HG03354 (cell line): Measurements from ENCODE around the gene TTC16.

Experiments used
- ATAC-seq: cut with Tn5 transposase; IDR thresholded peaks from one replicate; pipeline ENCODE4 v1.9.1; 2021; ENCODE audit warnings: mild to moderate bottlenecking; ENCODE audit not compliant: unreplicated experiment, poor library complexity, severe bottlenecking

The TTC16 gene

GRCh38 chr9:127715470-127716337 is at the start of gene TTC16, which contains the start of gene PTRH1:
TSS of gene TTC16 (plus strand) at chr9:127716079. CDS start at chr9:127716146, 67 bp downstream.
TSS of gene PTRH1 (minus strand) at chr9:127715663. CDS start at chr9:127715639, 24 bp downstream.
- ATAC-seq, result peak; percentile 94

DNA sequence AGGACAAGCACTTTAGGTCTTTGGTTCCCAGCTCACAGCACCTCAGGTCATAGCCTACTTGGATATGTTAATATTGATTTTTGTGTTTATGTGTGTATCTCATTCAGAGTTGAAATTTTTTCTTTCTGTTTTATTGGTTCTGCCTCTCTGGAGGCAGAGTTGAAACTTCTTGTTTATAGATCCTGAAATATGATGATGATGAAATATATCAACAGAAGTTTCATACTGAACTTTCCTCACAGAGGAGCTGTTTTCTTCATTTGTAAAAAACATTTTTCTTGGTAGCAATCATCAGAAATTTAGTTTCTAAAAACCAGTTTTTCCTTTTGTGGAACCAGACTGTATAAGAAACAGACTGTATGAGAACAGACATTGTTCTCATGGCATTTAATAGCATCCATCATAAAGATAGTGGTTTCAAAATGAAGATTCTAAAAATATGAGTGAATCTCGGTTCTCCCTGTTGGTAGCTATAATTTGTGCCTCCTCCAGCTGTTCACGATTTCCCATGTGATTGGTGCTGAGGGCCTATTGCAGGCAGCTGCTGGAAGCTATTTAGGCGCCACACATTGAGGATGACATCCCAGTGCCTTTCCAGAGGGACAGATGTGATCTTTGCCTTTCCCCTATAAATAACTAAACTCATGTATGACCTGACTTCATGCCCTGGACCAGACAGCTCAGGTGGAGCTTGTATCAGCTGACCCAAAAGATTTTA is 48.6 kb upstream of the TTC16 start:
- no peak for ATAC-seq

- ATAC-seq, result no peak
Observed at GRCh38 chr9:127667906-127668305, 48.0 kb upstream of the TTC16 start.

- no peak for ATAC-seq
Observed at GRCh38 chr9:127673234-127673633, 42.6 kb upstream of the TTC16 start.

DNA sequence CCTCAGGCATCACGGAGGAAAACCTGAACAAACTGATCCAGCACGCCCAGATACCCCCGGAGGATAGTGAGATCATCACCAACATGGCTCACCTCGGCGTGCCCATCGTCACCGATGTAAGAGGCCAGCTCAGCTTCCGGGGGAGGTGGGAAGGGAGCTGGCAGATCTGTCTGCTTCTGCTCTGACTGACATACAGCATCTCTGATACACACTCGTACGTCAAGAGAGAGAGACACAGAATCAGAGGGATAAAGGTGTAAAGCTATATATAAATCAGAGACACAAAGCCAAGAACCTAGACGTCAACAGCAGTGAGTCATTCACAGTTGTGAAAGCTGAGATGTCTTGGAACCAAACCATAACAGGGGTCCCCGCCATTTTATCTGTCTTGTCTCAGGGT is 39.2 kb upstream of the TTC16 start:
- no peak for ATAC-seq

GRCh38 chr9:127679506-127679905 is 36.4 kb upstream of the TTC16 start:
- no peak for ATAC-seq

- ATAC-seq, result no peak
Observed at GRCh38 chr9:127680226-127680625, 35.7 kb upstream of the TTC16 start.

DNA sequence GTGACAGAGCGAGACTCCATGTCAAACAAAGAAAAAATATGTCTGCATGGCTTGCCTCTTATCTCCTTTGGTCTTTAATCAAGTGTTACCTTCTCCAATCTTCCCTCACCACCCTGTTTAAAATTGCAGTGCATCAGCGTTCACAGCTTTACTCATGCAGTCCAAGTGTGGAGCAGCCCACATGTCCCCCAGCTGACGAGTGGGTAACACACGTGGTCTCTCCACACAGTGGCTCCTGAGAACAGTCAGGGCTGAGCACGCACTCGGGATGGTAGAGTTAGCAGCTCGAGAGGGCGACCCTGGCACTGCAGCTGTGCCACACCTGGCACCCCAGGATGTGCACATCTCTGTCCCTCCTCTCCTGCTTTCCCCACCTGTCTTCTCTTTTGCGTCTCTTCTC is 35.0 kb upstream of the TTC16 start:
- ATAC-seq, result no peak

DNA sequence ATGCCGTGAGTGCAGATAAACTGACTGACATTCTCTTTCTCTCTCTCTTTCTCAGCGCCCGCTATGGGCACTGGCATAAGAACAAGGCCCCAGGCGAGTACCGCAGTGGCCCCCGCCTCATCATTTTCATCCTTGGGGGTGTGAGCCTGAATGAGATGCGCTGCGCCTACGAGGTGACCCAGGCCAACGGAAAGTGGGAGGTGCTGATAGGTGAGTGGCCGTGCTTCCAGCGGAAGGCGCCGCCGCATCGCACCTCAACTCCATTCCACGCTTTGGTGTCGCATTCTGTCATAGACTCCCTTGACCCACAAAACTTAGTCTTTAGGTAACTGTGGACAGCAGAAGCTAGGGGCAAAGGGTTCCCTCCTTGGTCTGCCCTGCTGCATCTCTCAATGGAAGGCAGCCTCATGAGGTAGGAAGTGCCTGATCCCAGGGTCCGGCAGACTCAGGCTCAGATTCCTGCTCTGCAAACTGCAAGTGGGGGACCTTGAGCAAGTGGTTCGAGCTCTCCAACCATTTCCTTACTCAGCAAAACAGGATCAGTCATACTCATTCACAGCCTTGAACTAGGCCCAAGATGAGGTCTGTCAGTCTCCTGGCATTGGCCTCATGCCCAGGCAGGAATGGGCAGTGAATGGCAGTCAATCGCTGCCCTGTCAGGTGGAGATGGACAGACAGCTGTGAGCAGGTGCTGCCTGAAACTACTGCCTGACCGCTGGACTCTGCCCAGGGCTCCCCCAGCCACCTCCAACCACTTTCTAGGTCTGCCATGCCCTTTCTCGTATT is 33.3 kb upstream of the TTC16 start:
- no peak for ATAC-seq

- ATAC-seq, result no peak
Observed at GRCh38 chr9:127683723-127684122, 32.2 kb upstream of the TTC16 start.

- ATAC-seq, result no peak
Observed at GRCh38 chr9:127684576-127684975, 31.3 kb upstream of the TTC16 start.

DNA sequence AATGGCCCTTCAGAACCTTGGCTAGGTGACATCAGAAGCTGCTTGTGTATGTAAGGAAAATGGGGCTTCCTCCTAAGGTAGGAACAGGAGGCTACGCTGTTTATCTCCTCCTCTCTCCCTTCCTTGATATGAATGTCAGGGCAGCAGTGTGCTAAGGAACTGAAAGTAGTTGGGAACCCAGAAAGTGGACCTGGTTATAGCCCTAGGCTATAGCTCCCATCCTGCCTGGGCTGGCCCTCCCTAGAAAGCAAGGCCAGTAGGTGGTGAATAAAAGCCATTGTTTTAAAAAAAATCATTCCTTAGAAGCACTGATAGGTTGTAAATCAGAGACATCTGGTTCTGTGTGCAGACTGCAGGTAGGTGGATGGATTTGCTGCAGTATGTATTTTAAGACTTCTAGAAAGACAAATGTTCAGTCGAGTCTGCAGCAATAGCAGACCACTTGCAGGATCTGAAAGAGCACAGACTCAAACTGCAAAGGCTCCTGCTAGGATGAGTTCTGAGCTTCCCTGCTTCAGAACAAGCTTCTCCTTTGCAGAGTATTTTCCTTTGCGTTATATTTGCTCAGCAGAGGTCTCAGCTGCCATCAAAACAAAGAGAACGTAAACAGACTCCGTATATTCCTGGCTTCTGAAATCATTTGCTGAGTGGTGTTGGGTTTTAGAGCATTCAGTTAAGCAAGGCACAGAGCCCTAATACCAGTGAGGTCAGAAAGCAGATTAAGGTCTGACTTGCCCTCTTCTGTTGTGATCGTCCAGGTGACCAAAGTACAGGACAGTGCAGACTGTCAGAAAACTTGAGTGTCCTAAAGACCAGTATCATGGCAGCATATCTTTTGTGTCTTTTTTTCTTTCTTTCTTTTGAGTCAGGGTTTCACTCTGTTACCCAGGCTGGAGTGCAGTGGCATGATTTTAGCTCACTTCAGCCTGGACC is 29.2 kb upstream of the TTC16 start:
- ATAC-seq, result no peak

DNA sequence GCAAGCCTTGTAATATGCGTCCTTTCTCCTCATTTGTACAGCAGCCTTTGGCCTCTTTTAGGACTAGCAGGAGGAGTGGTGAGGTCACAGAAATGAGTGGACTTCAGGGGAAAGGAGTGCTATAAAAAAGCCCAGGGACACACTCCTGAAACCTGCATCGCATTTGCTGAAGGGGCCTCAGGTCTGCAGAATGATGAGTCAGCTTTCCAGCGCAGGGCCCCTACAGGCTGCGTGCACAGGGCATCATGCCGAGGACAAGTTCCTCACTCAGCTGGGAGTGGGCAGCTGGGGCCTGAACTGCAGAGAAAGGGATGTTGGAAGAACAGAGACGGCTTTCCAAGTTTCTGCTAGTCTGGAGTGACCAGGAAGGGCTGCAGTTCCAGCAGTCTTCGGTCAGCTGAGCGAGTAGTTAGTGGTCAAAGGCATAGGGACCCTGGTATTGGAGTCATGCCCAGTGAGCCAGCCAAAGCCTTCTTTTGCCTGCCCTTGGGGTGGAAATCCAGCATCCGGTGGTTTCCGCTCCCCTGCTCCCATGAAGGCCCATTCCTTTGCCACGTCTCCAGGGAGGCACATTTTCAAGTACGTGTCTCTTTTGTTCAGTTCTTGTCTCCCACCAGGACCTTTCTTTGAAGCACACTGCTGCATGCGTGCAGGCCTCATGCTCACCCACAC is 26.4 kb upstream of the TTC16 start:
- no peak for ATAC-seq

GRCh38 chr9:127690735-127691134 is 25.1 kb upstream of the TTC16 start:
- no peak for ATAC-seq

- ATAC-seq, result no peak
Observed at GRCh38 chr9:127692071-127692470, 23.8 kb upstream of the TTC16 start.

GRCh38 chr9:127693143-127693542 is 22.7 kb upstream of the TTC16 start:
- no peak for ATAC-seq

GRCh38 chr9:127693697-127694096 is 22.2 kb upstream of the TTC16 start:
- ATAC-seq, result no peak

DNA sequence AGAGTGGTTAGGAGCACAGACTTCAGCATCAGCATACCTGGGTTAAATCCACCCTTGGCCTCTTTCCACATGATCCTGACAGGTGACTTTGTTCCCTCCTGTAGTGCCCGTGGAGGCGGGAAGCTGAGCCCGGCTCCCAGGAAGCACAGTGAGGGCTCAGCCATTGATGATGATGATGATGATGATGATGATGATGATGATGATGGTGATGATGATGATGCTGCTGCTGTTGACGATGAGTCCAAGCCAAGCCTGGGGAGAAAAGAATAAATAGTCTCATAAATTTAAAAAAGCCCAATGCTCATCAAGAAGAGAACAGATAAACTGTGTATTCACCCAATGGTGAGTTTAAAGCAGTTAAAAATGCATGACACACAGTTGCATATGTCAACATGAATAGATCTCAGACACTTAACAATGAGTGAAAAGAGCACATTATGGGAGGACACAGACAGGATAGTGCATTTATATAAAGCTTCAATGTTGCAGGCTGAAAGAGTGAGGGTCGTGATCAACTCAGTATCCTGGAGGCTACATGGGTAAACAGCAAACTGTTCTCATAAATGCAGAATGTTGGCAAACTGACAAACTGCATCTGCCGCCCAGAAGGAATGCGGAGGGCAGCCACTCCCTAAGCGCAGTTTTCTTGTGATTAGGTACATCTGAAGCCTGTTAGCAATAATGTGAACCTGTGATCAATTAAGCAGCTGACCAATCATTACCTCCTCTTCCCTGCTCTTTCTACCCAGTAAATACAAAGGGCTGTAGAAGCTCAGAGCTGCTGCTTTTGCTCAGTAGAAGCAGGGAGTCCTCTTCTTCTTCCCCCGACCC is 20.8 kb upstream of the TTC16 start:
- no peak for ATAC-seq
